Activated gamma-delta T cell treated with Interleukin-2 at 50 U/mL for 16 hours (primary cell): Measurements from ENCODE around the gene MARCKS.

Experiments
- DNase-seq: peaks from one replicate; pipeline ENCODE4 v3.0.0-alpha.2; 2020

Gene MARCKS, protein sequence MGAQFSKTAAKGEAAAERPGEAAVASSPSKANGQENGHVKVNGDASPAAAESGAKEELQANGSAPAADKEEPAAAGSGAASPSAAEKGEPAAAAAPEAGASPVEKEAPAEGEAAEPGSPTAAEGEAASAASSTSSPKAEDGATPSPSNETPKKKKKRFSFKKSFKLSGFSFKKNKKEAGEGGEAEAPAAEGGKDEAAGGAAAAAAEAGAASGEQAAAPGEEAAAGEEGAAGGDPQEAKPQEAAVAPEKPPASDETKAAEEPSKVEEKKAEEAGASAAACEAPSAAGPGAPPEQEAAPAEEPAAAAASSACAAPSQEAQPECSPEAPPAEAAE

DNA sequence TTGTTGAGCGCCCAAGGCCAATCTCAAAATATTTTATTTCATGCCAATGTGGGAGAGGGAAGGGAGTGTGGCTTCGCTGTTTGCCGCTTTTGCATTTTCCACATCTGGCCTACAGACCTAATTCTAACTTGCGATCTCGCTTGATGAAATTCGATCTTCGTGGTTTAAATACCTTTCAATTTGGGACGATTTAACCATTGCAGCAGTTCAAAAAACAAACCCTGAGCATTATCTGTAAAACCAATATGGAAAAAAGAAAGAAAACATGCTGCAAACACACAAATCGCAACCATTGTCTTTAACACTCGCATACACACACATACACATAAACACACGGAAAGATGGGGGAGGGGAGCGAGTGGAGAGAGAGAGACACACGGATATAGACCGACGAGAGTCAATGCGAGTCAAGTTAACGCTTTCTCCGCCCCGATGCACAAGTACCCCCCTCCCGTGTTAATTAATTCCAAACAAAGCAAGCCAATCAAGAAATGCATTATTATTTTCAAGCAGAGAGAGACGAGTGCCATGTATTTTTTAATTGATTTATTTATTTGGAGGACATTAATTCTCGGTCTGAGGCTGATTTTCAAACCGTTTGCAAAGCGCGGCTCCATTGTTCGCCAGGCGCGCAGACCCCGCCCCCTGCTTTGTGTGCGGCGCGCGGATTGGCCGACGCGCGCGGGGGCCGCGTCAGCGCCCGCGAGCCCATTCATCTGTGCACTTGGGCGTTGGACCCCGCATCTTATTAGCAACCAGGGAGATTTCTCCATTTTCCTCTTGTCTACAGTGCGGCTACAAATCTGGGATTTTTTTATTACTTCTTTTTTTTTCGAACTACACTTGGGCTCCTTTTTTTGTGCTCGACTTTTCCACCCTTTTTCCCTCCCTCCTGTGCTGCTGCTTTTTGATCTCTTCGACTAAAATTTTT lies at the start of gene MARCKS:
TSS of gene MARCKS (plus strand) at position 721 of the 931 bp plus-strand sequence. CDS start 401 bp downstream, outside the sequence.
- DNase-seq = no peak

DNA sequence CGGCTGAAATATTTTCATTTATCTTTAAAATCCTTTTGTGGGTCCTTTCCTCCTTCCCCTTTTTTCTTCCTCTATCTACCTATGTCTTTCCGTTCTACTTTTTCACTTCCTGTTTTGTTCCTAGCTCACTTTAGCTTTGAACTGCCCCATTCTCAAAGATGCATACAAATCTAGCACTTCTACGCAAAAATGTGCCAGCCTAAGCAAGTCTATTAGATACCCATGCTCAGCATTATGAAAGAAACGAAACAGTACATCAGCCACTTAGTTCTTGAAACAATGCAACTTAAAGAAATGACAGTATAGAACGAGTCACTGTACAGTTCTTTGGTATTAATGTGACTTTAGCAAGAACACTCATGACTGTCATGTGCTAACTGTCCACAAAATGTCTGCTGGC lies 47.3 kb upstream of the MARCKS start:
- DNase-seq = no peak

DNA sequence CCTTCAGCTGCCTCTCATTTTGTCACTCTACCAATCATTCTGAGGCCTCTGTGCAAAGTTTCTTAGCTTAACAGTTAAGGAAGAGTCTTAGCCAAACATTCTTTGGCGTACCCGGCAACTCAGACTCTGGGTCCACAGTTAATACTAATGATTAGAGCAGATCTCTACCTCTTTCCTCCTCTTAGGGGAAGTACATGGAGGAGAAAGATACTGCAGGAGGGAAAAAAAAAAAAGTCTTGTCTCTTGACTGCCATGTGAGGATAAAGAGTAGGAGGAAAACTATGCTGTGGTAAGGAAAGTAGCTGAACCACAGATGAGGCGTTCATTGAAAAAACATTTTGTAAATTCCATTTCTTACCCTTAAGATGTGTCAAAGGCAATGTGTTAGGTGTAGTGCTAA lies 44.0 kb upstream of the MARCKS start:
- DNase-seq = no peak

DNA sequence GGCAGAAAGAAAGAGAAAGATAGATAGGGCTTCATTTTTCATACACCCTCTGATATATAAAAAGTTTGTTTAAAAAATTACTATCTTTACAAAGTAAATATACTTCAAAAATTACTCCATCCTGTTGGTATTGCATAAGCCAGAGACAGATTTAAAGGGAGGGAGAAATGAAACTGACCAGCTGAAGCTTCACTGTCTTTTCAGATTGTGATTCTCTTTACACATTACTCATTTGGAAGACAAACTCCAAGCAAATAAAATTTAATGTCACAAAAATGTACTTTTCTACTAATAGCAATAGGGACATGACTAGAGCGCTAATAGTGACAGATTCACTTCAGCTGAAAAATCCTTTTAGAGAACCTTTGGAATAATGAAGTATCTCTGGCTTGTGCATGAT lies 38.6 kb upstream of the MARCKS start:
- no peak for DNase-seq

DNA sequence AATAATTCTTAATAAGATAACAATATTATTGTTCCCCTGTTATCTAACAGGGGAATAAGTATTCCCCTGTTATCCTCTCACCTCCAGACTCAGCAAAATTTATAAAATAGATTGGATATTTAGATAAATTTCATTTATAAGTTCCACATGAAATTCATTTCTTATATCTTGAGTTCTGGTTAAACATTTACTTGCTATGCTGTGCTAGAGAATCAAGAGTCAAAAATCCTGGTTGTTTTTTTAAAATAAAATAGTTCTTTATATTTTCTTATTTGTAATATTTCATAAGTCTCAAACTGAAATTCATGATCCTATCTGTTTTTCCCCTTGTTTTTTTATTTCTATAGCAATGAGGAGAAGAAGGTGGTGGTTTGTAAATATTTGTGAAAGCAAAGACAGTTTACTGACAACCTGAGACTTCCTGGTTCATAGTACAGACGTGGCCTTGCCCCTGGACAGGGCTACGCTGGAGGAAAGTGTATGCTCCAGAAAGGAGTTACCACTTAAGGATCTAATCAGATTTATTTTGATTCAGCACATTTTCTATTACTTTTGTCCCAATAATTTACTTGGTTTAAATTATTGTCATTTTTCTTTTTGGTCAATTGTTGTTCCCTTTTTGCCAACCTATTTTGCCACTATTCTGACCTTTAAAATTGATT lies 37.8 kb upstream of the MARCKS start:
- no peak for DNase-seq

DNA sequence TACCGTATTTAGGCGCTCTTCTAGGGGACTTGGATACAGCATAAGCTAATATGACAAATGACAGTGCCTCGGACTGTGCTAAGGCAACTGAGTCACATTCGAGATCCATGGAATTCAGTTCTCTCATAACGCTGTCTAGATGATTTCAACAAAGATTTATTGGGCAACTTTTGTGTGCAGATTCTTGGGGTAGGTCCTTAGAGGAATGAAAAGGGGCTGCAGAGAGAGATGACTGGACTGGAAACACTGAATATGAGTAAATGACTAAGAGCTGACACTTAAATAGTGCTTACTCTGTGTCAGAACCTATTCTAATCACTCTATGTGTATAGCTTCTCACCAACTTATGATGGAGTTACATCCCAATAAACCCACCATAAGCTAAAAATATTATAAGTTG lies 36.4 kb upstream of the MARCKS start:
- no peak for DNase-seq

DNA sequence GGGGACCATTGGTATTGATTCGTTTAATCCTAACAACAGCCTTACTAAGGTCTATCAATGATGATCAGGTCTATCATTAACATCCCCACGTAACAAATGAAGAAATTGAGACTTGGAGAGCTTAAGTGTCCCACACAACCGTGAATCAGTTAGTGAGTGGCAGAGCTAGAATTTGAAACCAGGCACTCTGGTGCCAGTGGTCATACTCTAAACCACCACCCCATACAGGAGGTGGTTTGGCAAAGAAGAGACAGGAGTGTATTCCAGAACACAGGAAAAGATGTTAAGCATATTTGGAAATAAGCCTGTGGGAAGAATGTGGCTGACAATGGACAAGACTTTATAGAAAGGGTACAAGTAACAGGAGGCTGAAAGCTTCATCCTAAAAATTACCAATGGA lies 35.7 kb upstream of the MARCKS start:
- no peak for DNase-seq

DNA sequence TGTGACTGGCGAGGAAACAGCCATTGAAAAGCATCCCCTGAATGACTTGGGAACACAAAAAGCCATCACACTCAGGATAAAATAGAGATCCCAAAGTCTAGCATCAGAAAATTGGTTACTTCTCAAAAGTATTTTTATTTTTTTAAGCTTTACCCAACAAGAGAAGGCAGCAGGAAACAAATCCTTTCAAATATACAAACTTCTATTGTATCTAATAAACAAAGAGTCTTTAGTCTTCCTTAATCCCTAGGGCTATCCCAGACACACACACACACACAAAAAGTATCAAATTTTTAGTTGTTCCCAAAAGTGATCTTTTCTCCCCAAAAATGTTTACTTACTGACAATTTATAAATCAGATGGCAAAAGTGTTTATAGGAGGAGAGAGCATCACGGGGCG lies 33.2 kb upstream of the MARCKS start:
- no peak for DNase-seq

DNA sequence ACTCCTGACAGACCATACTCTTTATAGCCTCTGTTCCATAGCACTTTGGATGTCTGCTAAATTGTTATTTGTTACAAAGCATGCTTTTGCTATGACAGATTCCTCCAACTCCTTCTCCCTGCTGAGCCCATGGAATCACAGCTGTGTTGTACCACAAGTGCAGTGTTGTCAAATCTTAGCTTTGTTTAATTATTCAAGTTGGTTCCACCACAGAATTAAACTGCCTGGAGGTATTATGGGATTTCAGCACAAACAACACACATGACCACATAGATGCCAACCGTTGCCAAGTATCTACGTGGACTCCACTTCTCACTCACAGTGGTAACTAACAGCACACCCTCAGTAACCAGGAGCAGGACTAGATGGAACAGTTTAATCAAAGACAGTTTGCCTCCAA lies 32.7 kb upstream of the MARCKS start:
- no peak for DNase-seq

DNA sequence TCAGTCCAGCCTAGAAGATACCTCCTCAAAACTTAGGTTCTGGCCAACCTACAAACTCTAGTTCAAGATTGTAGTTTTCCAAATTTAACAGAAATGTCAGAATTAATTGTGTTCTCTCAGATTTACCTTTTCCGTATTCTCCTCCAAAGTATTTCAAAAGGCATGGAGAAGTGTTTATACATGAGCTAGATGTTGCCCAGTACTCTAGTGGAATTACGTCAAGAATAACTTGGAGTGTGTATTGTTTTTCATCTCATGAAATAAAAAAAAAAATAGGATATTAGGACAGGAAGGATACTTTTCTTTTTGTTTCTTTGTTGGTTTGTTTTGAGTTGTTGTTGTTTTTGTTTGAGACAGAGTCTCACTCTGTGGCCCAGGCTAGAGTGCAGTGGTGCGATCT lies 32.3 kb upstream of the MARCKS start:
- no peak for DNase-seq

DNA sequence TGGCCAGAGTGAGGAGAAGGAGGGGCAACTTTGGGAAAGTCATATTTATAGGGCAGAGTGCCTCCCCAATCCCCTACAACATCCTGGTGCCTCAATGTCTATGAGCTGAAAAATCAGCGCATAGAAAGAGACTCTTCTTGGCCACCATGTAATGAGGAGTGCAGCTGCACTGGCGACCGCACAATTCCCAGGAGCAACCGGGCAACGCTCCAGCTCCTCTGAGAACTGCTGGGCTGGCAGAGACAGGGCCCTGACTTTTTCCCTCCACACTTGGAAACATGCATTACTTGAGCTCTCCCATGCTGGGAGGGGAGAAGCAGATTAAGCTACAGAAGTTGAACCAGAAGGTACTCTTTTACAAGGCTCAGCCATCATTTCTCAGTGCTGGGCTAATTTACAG lies 31.4 kb upstream of the MARCKS start:
- DNase-seq = no peak

DNA sequence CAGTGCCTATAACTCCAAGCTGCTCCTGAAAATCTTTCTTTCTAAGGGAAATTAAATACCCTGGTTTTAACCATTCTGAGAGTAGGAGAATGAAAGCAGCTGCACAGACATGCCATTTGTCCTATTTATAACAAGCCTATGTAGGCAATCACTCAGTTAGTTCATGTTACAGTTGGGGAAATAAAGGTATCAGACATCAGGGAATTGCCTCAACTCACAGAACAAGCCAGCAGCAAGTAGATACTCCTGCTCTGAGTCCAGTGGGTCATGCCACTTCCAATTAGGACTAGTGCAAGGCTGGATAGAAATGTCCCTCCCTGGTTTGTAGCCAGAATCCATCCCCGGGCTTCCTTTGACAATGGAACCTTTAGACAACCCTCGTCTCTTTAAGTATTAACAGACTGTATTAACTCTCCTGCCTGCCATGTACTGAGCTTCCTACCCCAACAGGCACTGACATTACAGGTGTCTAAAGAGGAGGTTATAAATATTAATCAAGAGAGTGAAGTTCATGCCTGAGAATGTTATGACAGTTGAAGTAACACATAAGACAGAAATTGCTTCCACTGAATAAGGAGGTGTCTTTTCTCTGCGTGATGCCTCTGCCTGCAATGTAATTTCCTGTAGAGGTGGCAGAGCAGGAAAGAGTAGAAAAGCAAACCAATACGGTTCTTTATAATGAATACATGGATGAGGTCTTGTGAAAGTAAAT lies 28.0 kb upstream of the MARCKS start:
- no peak for DNase-seq

DNA sequence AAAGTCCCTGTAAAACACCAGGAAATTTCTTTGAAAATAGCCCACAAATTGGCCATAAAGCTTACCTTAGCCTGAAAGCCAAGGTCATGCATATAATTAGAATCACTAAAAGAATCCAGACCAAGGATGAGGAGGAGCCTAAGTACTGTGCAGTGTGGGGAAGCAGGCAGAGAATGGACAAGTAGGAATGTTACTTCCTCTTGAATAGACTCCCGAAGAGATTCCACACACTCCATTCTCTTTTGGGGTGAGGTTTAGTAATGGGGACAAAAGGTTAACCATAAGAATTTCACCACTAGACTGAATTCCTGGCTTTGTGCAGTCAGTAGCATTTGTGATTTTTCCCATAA lies 27.5 kb upstream of the MARCKS start:
- DNase-seq = no peak

DNA sequence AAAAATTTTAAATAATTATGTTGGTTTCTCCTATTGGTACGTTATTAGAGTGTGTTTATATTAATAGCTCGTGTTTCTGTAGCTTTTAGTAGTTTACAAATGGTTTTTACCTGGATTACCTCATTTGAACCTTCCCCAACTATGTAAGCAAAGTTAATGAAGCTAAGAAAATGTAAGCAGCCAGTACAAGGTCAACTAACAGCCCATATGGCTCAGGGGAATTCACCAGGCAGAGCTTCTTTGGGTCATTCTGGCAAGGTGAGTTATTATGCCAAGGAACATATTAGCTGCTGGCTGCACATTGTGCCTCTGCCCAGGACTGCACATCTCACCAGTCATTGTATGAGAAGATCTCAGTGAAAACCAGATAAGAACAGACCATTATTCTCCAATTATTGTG lies 27.0 kb upstream of the MARCKS start:
- DNase-seq = no peak

DNA sequence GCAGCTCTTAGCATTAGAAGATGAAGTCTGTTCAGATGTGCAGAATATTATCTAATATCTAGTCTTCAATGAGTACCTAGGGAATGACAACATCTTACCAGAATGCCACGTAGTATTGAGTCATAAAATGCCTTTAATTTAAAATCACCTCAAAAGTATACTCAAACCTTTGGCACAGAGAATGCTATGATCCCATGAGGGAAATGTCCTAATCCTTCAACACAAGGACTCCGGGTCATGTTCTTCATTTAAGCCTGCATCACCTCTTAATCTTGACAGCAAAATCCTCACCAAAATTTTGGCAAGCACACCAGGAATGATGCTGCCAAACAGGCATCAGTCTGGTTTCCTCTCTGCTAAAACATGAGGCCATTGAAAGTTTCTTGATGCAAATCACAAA lies 23.6 kb upstream of the MARCKS start:
- no peak for DNase-seq

DNA sequence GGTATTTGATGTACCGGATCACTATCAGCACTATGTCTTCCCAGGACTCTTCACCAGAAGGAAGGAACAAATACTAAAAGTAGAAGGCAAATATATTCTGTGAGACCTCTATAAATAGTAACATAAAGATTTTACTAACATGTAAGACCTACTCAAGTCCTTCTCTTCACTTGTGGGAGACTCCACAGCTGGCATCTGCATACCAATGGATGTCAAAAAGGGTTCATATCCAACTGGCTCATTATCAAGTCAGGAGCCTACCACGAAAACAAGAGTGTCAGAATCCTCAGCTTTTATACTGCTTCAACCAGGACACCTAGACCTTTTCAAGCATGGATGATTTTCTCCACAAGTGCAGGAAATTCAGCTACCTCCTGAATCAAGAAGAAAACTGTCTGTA lies 20.0 kb upstream of the MARCKS start:
- no peak for DNase-seq

DNA sequence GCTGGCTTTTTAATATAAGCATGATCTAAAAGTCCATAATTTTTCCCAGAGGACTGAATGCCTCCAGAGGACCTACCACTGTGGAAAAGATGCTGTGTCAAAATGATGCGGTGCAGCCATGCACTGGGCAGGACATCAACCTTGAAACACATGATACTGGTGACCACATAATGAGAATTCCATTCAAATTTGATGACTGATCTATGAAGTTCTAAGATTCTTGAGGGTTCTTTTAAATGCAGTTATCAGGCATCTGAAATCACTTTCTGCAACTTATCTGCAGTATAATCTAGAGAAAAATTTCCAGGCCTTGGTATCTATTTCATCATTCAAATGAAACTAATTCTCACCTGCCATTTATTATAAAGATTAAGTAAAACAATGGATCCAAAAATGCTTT lies 15.0 kb upstream of the MARCKS start:
- no peak for DNase-seq

DNA sequence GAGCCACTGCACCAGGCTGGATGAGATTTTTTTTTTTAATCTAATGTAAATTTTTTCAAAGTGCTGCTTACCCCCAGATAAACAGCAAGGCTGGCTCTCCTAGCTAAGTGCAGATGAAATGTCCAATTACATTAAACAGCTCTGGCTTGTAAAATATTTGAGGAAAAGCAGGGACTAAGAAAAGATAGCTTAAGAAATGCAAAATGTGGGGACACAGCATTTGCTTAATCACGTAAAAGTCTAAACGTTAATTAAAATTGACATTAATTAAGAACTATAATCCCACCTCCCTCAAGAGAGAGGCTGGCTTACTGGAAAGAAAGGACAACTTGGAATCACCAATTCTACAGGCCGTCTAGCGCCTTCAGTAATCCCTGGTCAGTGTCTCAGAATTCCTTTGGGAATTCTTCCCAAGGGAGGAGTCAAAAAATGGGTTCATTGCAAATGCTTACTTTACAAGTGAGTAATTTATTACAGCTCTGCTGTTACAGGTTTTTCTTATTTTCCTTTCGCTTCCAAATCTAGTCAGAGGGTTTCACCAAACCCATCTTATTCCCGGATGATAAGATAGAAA lies 13.6 kb upstream of the MARCKS start:
- no peak for DNase-seq

DNA sequence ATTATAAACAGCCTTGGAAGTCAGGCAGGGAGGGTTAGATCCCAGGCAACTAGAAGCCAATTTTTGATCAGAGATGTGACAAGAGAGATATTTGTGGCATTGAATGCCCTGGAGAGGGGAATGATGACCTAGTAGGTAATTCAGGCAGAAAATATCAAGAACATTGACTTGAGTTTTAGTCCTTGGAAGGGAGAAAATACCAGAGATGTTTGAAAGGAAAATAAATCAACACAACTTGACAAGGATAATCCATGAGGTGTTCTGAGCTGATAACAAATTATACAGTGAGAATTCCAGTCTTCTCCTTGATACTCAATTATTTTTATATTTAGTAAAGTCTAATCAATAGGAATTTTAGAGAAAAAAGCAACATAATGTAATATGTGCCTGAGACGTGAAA lies 10.6 kb upstream of the MARCKS start:
- DNase-seq = no peak

DNA sequence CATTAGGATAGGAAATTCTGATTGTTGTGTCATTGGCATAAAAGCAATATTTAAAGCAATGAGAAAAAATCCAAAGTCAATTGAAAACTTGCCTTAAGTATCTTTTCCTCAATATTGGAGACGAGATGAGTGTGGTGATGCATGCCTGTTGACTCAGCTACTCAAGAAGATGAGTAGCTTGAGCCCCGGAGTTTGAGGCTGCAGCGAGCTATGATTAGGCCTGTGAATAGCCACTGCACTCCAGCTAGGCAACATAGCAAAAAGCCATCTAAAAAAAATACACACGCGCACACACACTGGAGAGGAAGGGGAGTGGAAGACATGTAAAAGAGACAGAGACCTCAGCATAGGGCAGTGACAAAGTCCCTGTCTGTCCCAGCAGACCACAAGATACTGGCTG lies 9.7 kb upstream of the MARCKS start:
- no peak for DNase-seq

DNA sequence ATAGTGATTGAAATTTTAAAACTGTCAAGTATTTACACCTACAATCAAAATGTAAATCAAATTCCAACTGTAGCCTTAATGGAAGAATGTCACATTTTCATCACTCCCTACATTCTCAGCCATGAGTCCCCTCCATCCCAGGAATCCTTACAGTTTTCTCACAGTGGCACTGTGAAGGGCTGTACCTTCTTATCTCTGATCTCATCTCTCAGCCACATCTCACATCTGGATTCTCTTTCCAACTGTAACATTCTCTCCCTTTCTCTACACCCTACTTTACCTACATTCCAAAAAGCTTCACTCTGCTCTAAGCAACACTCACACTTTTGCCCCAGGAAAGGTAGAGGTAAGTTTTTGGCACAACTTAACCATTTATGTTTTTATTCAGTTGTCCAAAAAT lies 8.9 kb upstream of the MARCKS start:
- no peak for DNase-seq

DNA sequence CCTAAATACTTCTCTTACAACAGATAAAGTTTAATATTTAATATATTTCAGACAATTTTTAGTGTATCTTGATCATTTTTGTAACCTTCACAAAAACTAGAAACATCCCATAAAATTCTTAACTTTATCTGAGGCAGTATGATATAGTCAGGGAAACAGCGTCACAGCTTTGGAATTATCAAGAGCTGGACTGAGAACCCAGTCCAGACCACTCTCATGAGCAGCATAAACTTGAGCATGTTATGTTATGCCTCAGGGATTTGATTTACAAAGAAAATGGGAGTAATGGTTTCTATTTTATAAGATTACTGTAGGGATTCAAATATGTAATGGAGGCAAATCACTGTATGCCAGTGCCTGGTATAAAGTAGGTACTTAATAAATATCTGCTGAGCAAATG lies 8.3 kb upstream of the MARCKS start:
- DNase-seq = no peak

DNA sequence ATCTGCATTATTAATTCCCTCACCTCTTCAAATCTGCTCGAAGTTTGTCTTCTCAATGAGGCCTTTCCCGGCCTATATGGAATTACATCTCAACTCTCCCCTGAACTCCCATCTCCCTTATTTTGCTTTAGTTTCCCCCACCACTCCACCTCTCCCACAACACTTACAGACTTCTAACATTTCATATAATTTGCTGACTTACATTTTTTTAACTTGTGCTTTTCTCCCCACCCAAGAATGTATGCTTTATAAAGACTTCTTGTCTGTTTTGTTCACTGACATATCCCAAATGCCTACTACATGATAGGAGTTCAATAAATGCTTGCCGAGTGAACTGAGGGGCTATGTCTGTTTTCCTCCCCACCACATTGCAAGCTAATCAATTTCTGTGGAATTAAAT lies 3.9 kb upstream of the MARCKS start:
- no peak for DNase-seq
